Ascending aorta (tissue), 2 donors: Measurements from ENCODE around the gene SWAP70. TPM values are rescaled to one million over a fixed set of nuclear protein-coding genes. Genes with fewer than 3 reads are reported as not detected.

Experiments
- DNase-seq, 2 donors: peaks; one replicate each; pipeline ENCODE4 v3.0.0-alpha.2; 2019; ENCODE audit warnings: low spot score in 2 of 2
- H3K27ac ChIP-seq, 2 donors: fragments of 200-600 bp; sonication (generic); one replicate each; pipeline ENCODE4 v1.5.1; 2016 to 2017; ENCODE audit warnings: mild to moderate bottlenecking in 1 of 2
- H3K27me3 ChIP-seq: fragments of 200-600 bp; sonication (generic); one replicate; pipeline ENCODE4 v1.5.1; 2017
- H3K36me3 ChIP-seq, 2 donors: fragments of 200-600 bp; sonication (generic); one replicate each; pipeline ENCODE4 v1.5.1; 2016
- H3K4me1 ChIP-seq, 2 donors: fragments of 200-600 bp; sonication (generic); one replicate each; pipeline ENCODE4 v1.5.1; 2016 to 2017; ENCODE audit warnings: mild to moderate bottlenecking in 1 of 2
- H3K4me3 ChIP-seq, 2 donors: fragments of 200-600 bp; sonication (generic); one replicate each; pipeline ENCODE4 v1.5.1; 2016 to 2017; ENCODE audit warnings: mild to moderate bottlenecking in 1 of 2
- H3K9me3 ChIP-seq, 2 donors: fragments of 200-600 bp; sonication (generic); one replicate each; pipeline ENCODE4 v1.5.1; 2016
- CTCF ChIP-seq, 3 experiments: fragments of 200-600 bp in 2 of 3; fragments of 450-650 bp in 1 of 3; sonication (generic) in 2 of 3; IDR thresholded peaks; one replicate each; pipeline ENCODE4 v1.5.1; 2016 to 2019; ENCODE audit warnings: antibody characterized with exemption in 3 of 3, mild to moderate bottlenecking in 1 of 3, moderate library complexity in 1 of 3
- intact Hi-C: fragments of 100-400 bp; cut with DNase I; formaldehyde crosslinking; loops from one replicate; pipeline ENCODE4 v1.15.1; 2023
- total RNA-seq: library from RNA; depleted of rRNA; stranded (reverse); fragments of >200 nt; gene quantifications from one replicate; pipeline ENCODE4 v1.1.0, GENCODE V29; 2016

SWAP70 gene
- total RNA-seq, 1 donor from 2014 or later = 40.1 TPM

GRCh38 chr11:9732453-9732852, 68.6 kb downstream of the SWAP70 start:
- Histone ChIP-seq H3K9me3 (peaks cover 0 to 5% of the 10 kb centered on the region in 2 donors), H3K27ac (no peak overlapping the region), H3K27me3 (no peaks in the 10 kb centered on the region), H3K4me1 (no peaks in the 10 kb centered on the region), H3K36me3 (peaks cover 27 to 68% of the 10 kb centered on the region in 2 donors), H3K4me3 (no peak overlapping the region)
- DNase-seq = no peak
- no peak for TF ChIP-seq CTCF (IDR thresholded peaks at IDR 0.05)
- intact Hi-C loops = no loop called here

GRCh38 chr11:9733212-9733611, 69.3 kb downstream of the SWAP70 start:
- Histone ChIP-seq H3K27me3 (no peaks in the 10 kb centered on the region), H3K36me3 (peaks cover 29 to 73% of the 10 kb centered on the region in 2 donors), H3K9me3 (peaks cover 0 to 5% of the 10 kb centered on the region in 2 donors), H3K4me3 (no peak overlapping the region), H3K4me1 (peaks cover 0 to under 1% of the 10 kb centered on the region in 2 donors), H3K27ac (no peak overlapping the region)
- TF ChIP-seq CTCF (IDR thresholded peaks at IDR 0.05) = no peak
- DNase-seq = no peak
- intact Hi-C loops = no loop called here

GRCh38 chr11:9735236-9735635, 71.4 kb downstream of the SWAP70 start:
- Histone ChIP-seq H3K27ac (no peak overlapping the region), H3K9me3 (peaks cover 0 to 5% of the 10 kb centered on the region in 2 donors), H3K27me3 (no peaks in the 10 kb centered on the region), H3K4me1 (peaks cover 0 to 2% of the 10 kb centered on the region in 2 donors), H3K4me3 (no peak overlapping the region), H3K36me3 (peaks cover 22 to 75% of the 10 kb centered on the region in 2 donors)
- TF ChIP-seq CTCF (IDR thresholded peaks at IDR 0.05) = no peak
- intact Hi-C loops = no loop called here
- no peak for DNase-seq

- TF ChIP-seq CTCF (IDR thresholded peaks at IDR 0.05) = no peak
- intact Hi-C loops = no loop called here
- peaks cover 25 to 76% of the 10 kb centered on the region in 2 donors for H3K36me3 ChIP-seq
- peaks cover 0 to 2% of the 10 kb centered on the region in 2 donors for H3K4me1 ChIP-seq
- H3K9me3 ChIP-seq = peaks cover 0 to 5% of the 10 kb centered on the region in 2 donors
- H3K27ac ChIP-seq = no peak overlapping the region
- H3K4me3 ChIP-seq = no peak overlapping the region
- DNase-seq = no peak
- H3K27me3 ChIP-seq = no peaks in the 10 kb centered on the region
Observed at GRCh38 chr11:9735919-9736318, 72.0 kb downstream of the SWAP70 start.

- Histone ChIP-seq H3K27ac (no peak overlapping the region), H3K9me3 (peaks cover 0 to 5% of the 10 kb centered on the region in 2 donors), H3K4me1 (peaks cover 0 to 2% of the 10 kb centered on the region in 2 donors), H3K36me3 (peaks cover 29 to 80% of the 10 kb centered on the region in 2 donors), H3K4me3 (no peak overlapping the region), H3K27me3 (no peaks in the 10 kb centered on the region)
- intact Hi-C loops = no loop called here
- no peak for DNase-seq
- TF ChIP-seq CTCF (IDR thresholded peaks at IDR 0.05) = no peak
Observed at GRCh38 chr11:9736365-9736764, 72.5 kb downstream of the SWAP70 start.

- no peak for TF ChIP-seq CTCF (IDR thresholded peaks at IDR 0.05)
- Histone ChIP-seq H3K27ac (peak overlapping the region in 1 of 2 donors; percentile 24), H3K4me3 (no peak overlapping the region), H3K36me3 (peaks cover 33 to 78% of the 10 kb centered on the region in 2 donors), H3K9me3 (peaks cover 0 to 5% of the 10 kb centered on the region in 2 donors), H3K27me3 (no peaks in the 10 kb centered on the region), H3K4me1 (peaks cover 0 to 2% of the 10 kb centered on the region in 2 donors)
- intact Hi-C loops = no loop called here
- no peak for DNase-seq
Observed at GRCh38 chr11:9738116-9738515, 74.2 kb downstream of the SWAP70 start.
